ENCODE measurements around the gene GP1BA.

- TF ChIP-seq CTCF (conservative IDR thresholded peaks at IDR 0.05 in 1 of 2, IDR thresholded peaks at IDR 0.05 in 1 of 2; ENCODE audit: extremely low read depth in 1 of 2, insufficient read depth in 1 of 2, low read depth in 1 of 2, low read length in 2 of 2) (no peak), EZH2 (IDR thresholded peaks at IDR 0.05; ENCODE audit: borderline replicate concordance, low read length) (no peak)
Measured at GRCh38 chr17:4946312-4946976, 14.4 kb downstream of the GP1BA start.
